Prostate gland (tissue), 2 donors: ENCODE data around the gene ELOA.
"Not testable (repeated sequence)": the region's sequence is repeated elsewhere in the genome, so short reads cannot be mapped to it uniquely, and the experiment has no call there.

Source experiments
- CTCF ChIP-seq, 4 experiments: fragments of 200-600 bp in 2 of 4; fragments of 450-650 bp in 2 of 4; sonication (generic) in 2 of 4; IDR thresholded peaks; 1 replicate in 3 of 4; 2 replicates in 1 of 4; pipeline ENCODE4 v1.5.1; 2016 to 2019; ENCODE audit warnings: antibody characterized with exemption in 4 of 4, mild to moderate bottlenecking in 2 of 4, moderate library complexity in 2 of 4
- POLR2A ChIP-seq: fragments of 450-650 bp; IDR thresholded peaks from one replicate; pipeline ENCODE4 v1.6.1; 2016; ENCODE audit warnings: antibody characterized with exemption, mild to moderate bottlenecking
- POLR2AphosphoS5 ChIP-seq: sonication (generic); formaldehyde crosslinking; IDR thresholded peaks from one replicate; pipeline ENCODE4 v1.6.1; 2017; ENCODE audit warnings: antibody characterized with exemption

GRCh38 chr1:23802809-23803342 is 59.6 kb downstream of the ELOA start:
- not testable (repeated sequence) for TF ChIP-seq CTCF (IDR thresholded peaks at IDR 0.05); POLR2A; POLR2AphosphoS5
